ENCODE measurements around the gene SPHK1.

- TF ChIP-seq POLR2A (IDR thresholded peaks at IDR 0.05) (no peak), CTCF (IDR thresholded peaks at IDR 0.05) (no peak)
Measured at GRCh38 chr17:76421044-76421407, 36.6 kb downstream of the SPHK1 start.

Data from lower leg skin (tissue), 3 donors.